IMR-90 (cell line): ENCODE results near the gene FLVCR1. TPM values are rescaled to one million over a fixed set of nuclear protein-coding genes. Genes with fewer than 3 reads are reported as not detected.

Experiments
- ATAC-seq: fragments of 200-7000 bp; cut with Tn5 transposase; 2 replicates; pipeline ENCODE4 v1.9.1; 2020; ENCODE audit warnings: low read depth, mild to moderate bottlenecking, moderate library complexity
- BruUV-seq: library from RNA; stranded (reverse); fragments of 400-500 nt; replicated peaks from 2 replicates; lab custom pipeline; 2021; lab: Mats Ljungman, UMichigan
- CTCF ChIA-PET: fragments of 300-600 bp; formaldehyde crosslinking; extraction: SDS; loops from one replicate; lab custom pipeline; 2021; ENCODE audit warnings: antibody characterized with exemption; lab: Yijun Ruan, JAX
- POLR2A ChIA-PET: fragments of 300-600 bp; sonication (Branson Sonifier 250); formaldehyde crosslinking; loops from one replicate; lab custom pipeline; 2022; ENCODE audit warnings: antibody characterized with exemption; ENCODE audit not compliant: unreplicated experiment; lab: Charles Lee
- DNase-seq: peaks from one replicate; pipeline ENCODE4 v3.0.0; 2013
- H2AFZ ChIP-seq: replicated peaks from 2 replicates; pipeline ENCODE3; 2013; ENCODE audit warnings: low read length, mild to moderate bottlenecking; ENCODE audit not compliant: poor library complexity
- H2AK5ac ChIP-seq: 2 replicates; pipeline ENCODE4 v1.6.1; 2013; ENCODE audit warnings: low read depth, low read length, inconsistent platforms
- H2AK9ac ChIP-seq: replicated peaks from 2 replicates; pipeline ENCODE3; 2013; ENCODE audit warnings: mild to moderate bottlenecking, low read depth, low read length, moderate library complexity; ENCODE audit not compliant: poor library complexity
- H2BK120ac ChIP-seq: 2 replicates; pipeline ENCODE4 v1.6.1; 2013; ENCODE audit warnings: low read depth, low read length, inconsistent platforms
- H2BK15ac ChIP-seq: 3 replicates; pipeline ENCODE4 v1.6.1; 2013; ENCODE audit warnings: low read depth, low read length, inconsistent platforms
- H2BK20ac ChIP-seq: 2 replicates; pipeline ENCODE4 v1.6.1; 2013; ENCODE audit warnings: low read depth, mild to moderate bottlenecking, inconsistent platforms, low read length, moderate library complexity
- H2BK5ac ChIP-seq: 2 replicates; pipeline ENCODE4 v1.6.1; 2013; ENCODE audit warnings: mild to moderate bottlenecking, low read depth, low read length, inconsistent platforms; ENCODE audit not compliant: poor library complexity, severe bottlenecking
- H3K14ac ChIP-seq: replicated peaks from 2 replicates; pipeline ENCODE4 v1.6.1; 2013; ENCODE audit warnings: low read depth, low read length, inconsistent platforms
- H3K18ac ChIP-seq: 2 replicates; pipeline ENCODE4 v1.6.1; 2013; ENCODE audit warnings: low read depth, low read length, control low read depth
- H3K23ac ChIP-seq: 2 replicates; pipeline ENCODE4 v1.6.1; 2013; ENCODE audit warnings: low read depth, low read length, inconsistent platforms
- H3K27ac ChIP-seq: 2 replicates; pipeline ENCODE4 v1.5.1; 2013; ENCODE audit warnings: mild to moderate bottlenecking, control low read depth, low read length; ENCODE audit not compliant: insufficient read depth
- H3K27me3 ChIP-seq: 2 replicates; pipeline ENCODE4 v1.6.1; 2013; ENCODE audit warnings: low read length; ENCODE audit not compliant: control insufficient read depth, insufficient read depth
- H3K36me3 ChIP-seq: 2 replicates; pipeline ENCODE4 v1.6.1; 2013; ENCODE audit warnings: low read length, mixed read lengths; ENCODE audit not compliant: control insufficient read depth, insufficient read depth
- H3K4ac ChIP-seq: 2 replicates; pipeline ENCODE4 v1.6.1; 2013; ENCODE audit warnings: low read depth, low read length, inconsistent platforms
- H3K4me1 ChIP-seq: 2 replicates; pipeline ENCODE4 v1.6.1; 2013; ENCODE audit warnings: low read length, mixed read lengths; ENCODE audit not compliant: control insufficient read depth, insufficient read depth
- H3K4me2 ChIP-seq: 2 replicates; pipeline ENCODE4 v1.6.1; 2013; ENCODE audit warnings: low read depth, mild to moderate bottlenecking, control low read depth, low read length, moderate library complexity
- H3K4me3 ChIP-seq: 2 replicates; pipeline ENCODE4 v1.5.1; 2013; ENCODE audit warnings: low read depth, mild to moderate bottlenecking, control low read depth, low read length, moderate library complexity; ENCODE audit not compliant: insufficient read depth
- H3K56ac ChIP-seq: 2 replicates; pipeline ENCODE4 v1.6.1; 2013; ENCODE audit warnings: low read length, inconsistent platforms; ENCODE audit not compliant: insufficient read depth; ENCODE audit errors: extremely low read depth
- H3K79me1 ChIP-seq, 2 experiments: 2 replicates each; pipeline ENCODE4 v1.6.1; 2013; ENCODE audit warnings: low read length in 2 of 2, inconsistent platforms in 1 of 2, low read depth in 1 of 2
- H3K9ac ChIP-seq: 2 replicates; pipeline ENCODE4 v1.6.1; 2013; ENCODE audit warnings: low read depth, low read length, control low read depth
- H3K9me1 ChIP-seq: 2 replicates; pipeline ENCODE4 v1.6.1; 2013; ENCODE audit warnings: low read length, inconsistent platforms; ENCODE audit not compliant: insufficient read depth
- H3K9me3 ChIP-seq: 2 replicates; pipeline ENCODE4 v1.6.1; 2013; ENCODE audit warnings: low read length; ENCODE audit not compliant: control insufficient read depth, insufficient read depth
- H4K20me1 ChIP-seq: 2 replicates; pipeline ENCODE4 v1.6.1; 2013; ENCODE audit warnings: low read length, inconsistent platforms; ENCODE audit not compliant: insufficient read depth
- H4K5ac ChIP-seq: 2 replicates; pipeline ENCODE4 v1.6.1; 2013; ENCODE audit warnings: mild to moderate bottlenecking, low read depth, low read length, control low read depth
- H4K8ac ChIP-seq, 2 experiments: 2 replicates each; pipeline ENCODE4 v1.6.1; 2013; ENCODE audit warnings: low read depth in 2 of 2, low read length in 2 of 2, control low read depth in 1 of 2, inconsistent platforms in 1 of 2
- H4K91ac ChIP-seq: 2 replicates; pipeline ENCODE4 v1.6.1; 2013; ENCODE audit warnings: low read depth, low read length, inconsistent platforms; ENCODE audit not compliant: insufficient read depth
- FOS ChIP-seq: fragments of 150-350 bp; IDR thresholded peaks from 2 replicates; pipeline ENCODE4 v1.6.1; 2016; ENCODE audit warnings: low read depth, low read length
- MXI1 ChIP-seq: IDR thresholded peaks from 2 replicates; pipeline ENCODE4 v1.6.1; 2012; ENCODE audit warnings: low read depth, mild to moderate bottlenecking, low read length, moderate library complexity, borderline replicate concordance
- SMC3 ChIP-seq: fragments of 150-350 bp; IDR thresholded peaks from 2 replicates; pipeline ENCODE4 v1.6.1; 2016; ENCODE audit warnings: low read depth, mild to moderate bottlenecking, antibody characterized with exemption, low read length, moderate library complexity
- WGBS, 2 experiments: methylation state at CpG; one replicate each; pipeline versions ENCODE4 v1.1.5 to v1.1.7; 2013; ENCODE audit warnings: missing lambda C conversion rate in 2 of 2; ENCODE audit not compliant: insufficient read length in 1 of 2; ENCODE audit errors: extremely low coverage in 2 of 2; 5-methylcytosine and 5-hydroxymethylcytosine counted together
- dilution Hi-C: fragments of 300-500 bp; cut with HindIII; formaldehyde crosslinking; loops from one replicate; pipeline ENCODE4 v1.14.3; 2018; ENCODE audit warnings: low sequenced_read_pairs; ENCODE audit not compliant: unreplicated experiment
- in situ Hi-C: fragments of 300-500 bp; cut with MboI; formaldehyde crosslinking; loops from 3 replicates; pipeline ENCODE4 v1.14.3; 2019; ENCODE audit warnings: low sequenced_read_pairs, inconsistent platforms, mixed read lengths
- intact Hi-C: fragments of 100-400 bp; cut with micrococcal nuclease; formaldehyde crosslinking; loops from 2 replicates; pipeline ENCODE4 v1.10.0; 2022
- polyA plus RNA-seq, 3 experiments: library from polyadenylated mRNA; depleted of rRNA; stranded (reverse); fragments of >200 nt; gene quantifications; 2 replicates each; pipeline ENCODE4 v1.2.3, GENCODE V29; 2012; ENCODE audit warnings: low replicate concordance in 1 of 3
- total RNA-seq: library from RNA; depleted of rRNA; stranded (reverse); fragments of >200 nt; gene quantifications from 2 replicates; pipeline ENCODE4 v1.2.3, GENCODE V29; 2012

Gene FLVCR1
- total and polyA plus RNA-seq, 2 of the 4 experiments (the other 2 are of a cell fraction) = 2.4 to 3.9 TPM

DNA sequence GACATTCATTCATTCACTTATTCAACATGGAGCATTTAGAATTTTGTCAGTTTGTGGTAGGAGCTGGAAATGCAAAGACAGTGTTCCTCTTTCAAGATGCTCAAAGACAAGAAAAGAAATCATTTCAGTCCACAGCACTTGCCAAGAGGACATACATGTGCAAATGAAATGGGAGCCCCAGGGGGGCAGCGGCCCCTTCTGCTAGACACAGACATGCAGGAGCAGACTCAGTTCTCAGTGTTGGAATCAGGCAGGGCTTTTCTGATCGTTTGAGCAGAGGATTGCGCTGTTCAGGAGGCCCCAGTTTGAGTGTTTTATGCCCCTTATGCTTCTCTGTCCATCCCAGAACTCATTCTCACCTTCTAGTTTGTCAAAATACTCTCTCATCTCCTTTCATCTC lies 56.7 kb downstream of the FLVCR1 start:
- H3K18ac ChIP-seq = no peak overlapping the region; the same call in 1 of the 2 replicates
- no peak overlapping the region for H3K27ac ChIP-seq
- no peak overlapping the region for H3K23ac ChIP-seq
- H3K4me1 ChIP-seq = peaks cover 9% of the 10 kb centered on the region; the same call in 1 of the 2 replicates
- intact Hi-C loops (loop anchor here (2.0 kb wide), 1 partner anchor 250 kb away; no protein-coding TSS in a partner anchor), in situ Hi-C loops (no loop called here), dilution Hi-C loops (no loop called here)
- no peak overlapping the region for H2AK5ac ChIP-seq
- H2BK20ac ChIP-seq = no peak overlapping the region
- no peak overlapping the region for H3K4me2 ChIP-seq
- peaks cover 5% of the 10 kb centered on the region; the same call in 1 of the 2 replicates for H3K27me3 ChIP-seq
- no peak overlapping the region for H3K4ac ChIP-seq
- no peaks in the 10 kb centered on the region for H4K20me1 ChIP-seq
- H4K91ac ChIP-seq = no peak overlapping the region
- no TSS peak for BruUV-seq
- POLR2A ChIA-PET = no interaction called here
- H3K9me1 ChIP-seq = peaks cover 6% of the 10 kb centered on the region; the same call in 1 of the 2 replicates
- H4K8ac ChIP-seq = 0 out of 4 replicates have a peak overlapping the region, but pooled peaks of 1 of the 2 experiments have one; percentile 47
- no peaks in the 10 kb centered on the region for H3K36me3 ChIP-seq
- H2AK9ac ChIP-seq = no peak overlapping the region
- 50% methylated on average over 3 of the region's 3 CpGs; no CpG with 5 or more reads in 1 of the 2 experiments for WGBS, 2 experiments
- peak overlapping the region; percentile 5; the same call in 1 of the 3 replicates for H2BK15ac ChIP-seq
- ATAC-seq (no peak), DNase-seq (no peak)
- H3K9ac ChIP-seq = no peak overlapping the region
- H3K4me3 ChIP-seq = no peak overlapping the region
- H2BK5ac ChIP-seq = no peak overlapping the region
- CTCF ChIA-PET = no interaction called here
- no peak overlapping the region for H3K56ac ChIP-seq
- no peaks in the 10 kb centered on the region for H3K9me3 ChIP-seq
- TF ChIP-seq FOS (no peak), MXI1 (no peak), SMC3 (no peak)
- H2AFZ ChIP-seq = no peak overlapping the region
- no peak overlapping the region for H3K14ac ChIP-seq
- H4K5ac ChIP-seq = no peak overlapping the region; the same call in 1 of the 2 replicates
- no peaks in the 10 kb centered on the region for H3K79me1 ChIP-seq
- no peak overlapping the region for H2BK120ac ChIP-seq
